HG02678 (cell line): ENCODE results near the gene LGR4.

Source experiments
- ATAC-seq: cut with Tn5 transposase; IDR thresholded peaks from one replicate; pipeline ENCODE4 v1.9.1; 2021; ENCODE audit warnings: mild to moderate bottlenecking, moderate library complexity; ENCODE audit not compliant: unreplicated experiment

LGR4 gene

GRCh38 chr11:27485930-27486773 is 13.6 kb upstream of the LGR4 start:
- ATAC-seq = peak; percentile 58

GRCh38 chr11:27482793-27483192 is 10.2 kb upstream of the LGR4 start:
- no peak for ATAC-seq

GRCh38 chr11:27481992-27482391 is 9.4 kb upstream of the LGR4 start:
- no peak for ATAC-seq

- no peak for ATAC-seq
Measured at GRCh38 chr11:27477831-27478230, 5.2 kb upstream of the LGR4 start.

GRCh38 chr11:27477243-27477642 is 4.7 kb upstream of the LGR4 start:
- ATAC-seq = no peak

GRCh38 chr11:27475622-27476021 is 3.0 kb upstream of the LGR4 start:
- ATAC-seq = no peak

GRCh38 chr11:27473017-27473406 is 422 bp upstream of the LGR4 start:
- no peak for ATAC-seq

- ATAC-seq = peak; percentile 48
Measured at GRCh38 chr11:27471589-27472397, 797 bp downstream of the LGR4 start.

- ATAC-seq = no peak
Measured at GRCh38 chr11:27470826-27471588, 1.6 kb downstream of the LGR4 start.

GRCh38 chr11:27470166-27470565 is 2.4 kb downstream of the LGR4 start:
- ATAC-seq = no peak

- no peak for ATAC-seq
Measured at GRCh38 chr11:27468995-27469695, 3.4 kb downstream of the LGR4 start.

GRCh38 chr11:27468209-27468994 is 4.2 kb downstream of the LGR4 start:
- ATAC-seq = no peak

GRCh38 chr11:27467181-27467913 is 5.2 kb downstream of the LGR4 start:
- ATAC-seq = no peak

GRCh38 chr11:27466363-27466762 is 6.2 kb downstream of the LGR4 start:
- ATAC-seq = no peak

GRCh38 chr11:27465629-27466028 is 7.0 kb downstream of the LGR4 start:
- ATAC-seq = no peak

GRCh38 chr11:27464909-27465308 is 7.7 kb downstream of the LGR4 start:
- no peak for ATAC-seq

GRCh38 chr11:27464289-27464696 is 8.3 kb downstream of the LGR4 start:
- ATAC-seq = no peak

- ATAC-seq = no peak
Measured at GRCh38 chr11:27462543-27462942, 10.0 kb downstream of the LGR4 start.
